Mucosa of descending colon (tissue), 3 donors: ENCODE measurements around the gene APC2. TPM values are rescaled to one million over a fixed set of nuclear protein-coding genes. Genes with fewer than 3 reads are reported as not detected.

Experiments
- ATAC-seq: fragments of 200-7000 bp; cut with Tn5 transposase; one replicate; pipeline ENCODE4 v1.9.1; 2020; ENCODE audit warnings: mild to moderate bottlenecking, moderate library complexity
- DNase-seq, 3 donors: peaks; one replicate each; pipeline ENCODE4 v3.0.0-alpha.2; 2020
- H3K36me3 ChIP-seq: fragments of 200-600 bp; one replicate; pipeline ENCODE4 v1.8.0; 2021; ENCODE audit warnings: low read depth, mild to moderate bottlenecking
- H3K4me1 ChIP-seq: fragments of 200-600 bp; one replicate; pipeline ENCODE4 v1.8.0; 2021; ENCODE audit warnings: low read depth, mild to moderate bottlenecking
- H3K4me3 ChIP-seq: fragments of 200-600 bp; one replicate; pipeline ENCODE4 v1.8.0; 2021; ENCODE audit warnings: mild to moderate bottlenecking
- H3K9me3 ChIP-seq: fragments of 200-600 bp; one replicate; pipeline ENCODE4 v1.8.0; 2021; ENCODE audit warnings: mild to moderate bottlenecking
- intact Hi-C, 2 donors: fragments of 100-400 bp; cut with DNase I in 1 of 2; cut with micrococcal nuclease in 1 of 2; formaldehyde crosslinking; loops; one replicate each; pipeline versions ENCODE4 v1.11.0 to v1.11.1; 2022; cut with DNase I, micrococcal nuclease
- total RNA-seq, 3 donors: library from RNA; stranded (reverse); fragmentation: NEBNext Ultra II Directional in 2 of 3; extraction: Animal tissue kit (Norgen Biotek cat#: 25700) in 2 of 3; gene quantifications; one replicate each; pipeline versions ENCODE4 v1.2.1 to v1.2.4, GENCODE V29; 2021 to 2023
- TF ChIP-seq, protein P1 (sequence below): fragments of 200-600 bp; IDR thresholded peaks from one replicate; pipeline ENCODE4 v1.8.0; 2022; ENCODE audit warnings: antibody characterized with exemption, mild to moderate bottlenecking
- donor health status: DM: no; HTN: no; CAD: no; lungs with moderate emphysema.
- donor health status: DM: no; HTN: no; CAD: no.
- donor health status: DM: no; HTN: yes; CAD: no.

The APC2 gene
- total RNA-seq, 3 donors from 2014 or later, result 0.23 to 5.9 (median 0.24) TPM

DNA sequence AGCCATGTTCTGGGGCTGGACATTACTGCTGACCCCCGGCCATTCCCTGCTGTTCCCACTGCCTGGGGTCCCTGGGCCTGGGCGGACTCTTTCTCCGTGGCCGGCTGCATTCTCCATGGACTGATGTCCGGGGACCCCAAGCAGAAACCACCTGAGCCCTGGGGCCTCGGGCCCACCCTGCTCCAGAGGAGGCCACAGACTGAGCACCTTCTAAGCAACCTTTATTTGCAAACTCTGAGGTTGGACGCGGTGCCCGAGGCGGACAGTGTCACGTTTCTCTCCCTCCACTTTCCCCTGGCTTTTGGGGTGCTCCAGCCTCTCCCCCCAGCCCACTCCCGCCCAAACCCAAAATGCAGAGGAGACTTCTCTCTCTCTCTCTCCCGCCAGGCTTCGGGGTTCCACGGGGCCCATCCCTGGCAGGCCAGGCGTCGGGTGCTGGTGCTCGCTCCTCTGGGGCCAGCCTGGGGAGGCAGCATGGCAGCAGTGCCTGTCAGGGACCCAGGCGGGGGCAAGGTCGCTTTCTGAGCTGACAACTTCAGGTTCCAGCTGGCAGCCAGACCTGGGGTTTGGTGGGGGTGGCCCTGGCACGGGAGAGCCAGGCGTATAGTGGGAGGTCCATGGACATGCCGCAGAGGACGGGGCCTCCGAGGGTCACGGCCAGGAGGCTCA, 31.4 kb downstream of the APC2 start:
- ATAC-seq (no peak), DNase-seq (peak in 1 of 3 donors; percentile 28)
- H3K4me1 ChIP-seq, result peaks cover 13% of the 10 kb centered on the region
- no peak overlapping the region for H3K4me3 ChIP-seq
- TF ChIP-seq, protein P1, sequence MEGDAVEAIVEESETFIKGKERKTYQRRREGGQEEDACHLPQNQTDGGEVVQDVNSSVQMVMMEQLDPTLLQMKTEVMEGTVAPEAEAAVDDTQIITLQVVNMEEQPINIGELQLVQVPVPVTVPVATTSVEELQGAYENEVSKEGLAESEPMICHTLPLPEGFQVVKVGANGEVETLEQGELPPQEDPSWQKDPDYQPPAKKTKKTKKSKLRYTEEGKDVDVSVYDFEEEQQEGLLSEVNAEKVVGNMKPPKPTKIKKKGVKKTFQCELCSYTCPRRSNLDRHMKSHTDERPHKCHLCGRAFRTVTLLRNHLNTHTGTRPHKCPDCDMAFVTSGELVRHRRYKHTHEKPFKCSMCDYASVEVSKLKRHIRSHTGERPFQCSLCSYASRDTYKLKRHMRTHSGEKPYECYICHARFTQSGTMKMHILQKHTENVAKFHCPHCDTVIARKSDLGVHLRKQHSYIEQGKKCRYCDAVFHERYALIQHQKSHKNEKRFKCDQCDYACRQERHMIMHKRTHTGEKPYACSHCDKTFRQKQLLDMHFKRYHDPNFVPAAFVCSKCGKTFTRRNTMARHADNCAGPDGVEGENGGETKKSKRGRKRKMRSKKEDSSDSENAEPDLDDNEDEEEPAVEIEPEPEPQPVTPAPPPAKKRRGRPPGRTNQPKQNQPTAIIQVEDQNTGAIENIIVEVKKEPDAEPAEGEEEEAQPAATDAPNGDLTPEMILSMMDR, result no peak
- H3K9me3 ChIP-seq, result no peaks in the 10 kb centered on the region
- intact Hi-C loops, result no loop called here
- H3K36me3 ChIP-seq, result no peaks in the 10 kb centered on the region

GRCh38 chr19:1481893-1482360, 32.0 kb downstream of the APC2 start:
- H3K9me3 ChIP-seq, result no peaks in the 10 kb centered on the region
- intact Hi-C loops, result no loop called here
- H3K4me3 ChIP-seq, result no peak overlapping the region
- H3K4me1 ChIP-seq, result peaks cover 13% of the 10 kb centered on the region
- no peaks in the 10 kb centered on the region for H3K36me3 ChIP-seq
- DNase-seq, result peak in 2 of 3 donors; percentile 29 to 60
- no peak for ATAC-seq
- TF ChIP-seq, protein P1, result no peak

GRCh38 chr19:1482361-1483130, 32.6 kb downstream of the APC2 start:
- H3K9me3 ChIP-seq, result no peaks in the 10 kb centered on the region
- no peak overlapping the region for H3K4me3 ChIP-seq
- intact Hi-C loops, result no loop called here
- DNase-seq (peak in 2 of 3 donors; percentile 25 to 46), ATAC-seq (no peak)
- H3K4me1 ChIP-seq, result peaks cover 12% of the 10 kb centered on the region
- TF ChIP-seq, protein P1, result no peak
- no peaks in the 10 kb centered on the region for H3K36me3 ChIP-seq

DNA sequence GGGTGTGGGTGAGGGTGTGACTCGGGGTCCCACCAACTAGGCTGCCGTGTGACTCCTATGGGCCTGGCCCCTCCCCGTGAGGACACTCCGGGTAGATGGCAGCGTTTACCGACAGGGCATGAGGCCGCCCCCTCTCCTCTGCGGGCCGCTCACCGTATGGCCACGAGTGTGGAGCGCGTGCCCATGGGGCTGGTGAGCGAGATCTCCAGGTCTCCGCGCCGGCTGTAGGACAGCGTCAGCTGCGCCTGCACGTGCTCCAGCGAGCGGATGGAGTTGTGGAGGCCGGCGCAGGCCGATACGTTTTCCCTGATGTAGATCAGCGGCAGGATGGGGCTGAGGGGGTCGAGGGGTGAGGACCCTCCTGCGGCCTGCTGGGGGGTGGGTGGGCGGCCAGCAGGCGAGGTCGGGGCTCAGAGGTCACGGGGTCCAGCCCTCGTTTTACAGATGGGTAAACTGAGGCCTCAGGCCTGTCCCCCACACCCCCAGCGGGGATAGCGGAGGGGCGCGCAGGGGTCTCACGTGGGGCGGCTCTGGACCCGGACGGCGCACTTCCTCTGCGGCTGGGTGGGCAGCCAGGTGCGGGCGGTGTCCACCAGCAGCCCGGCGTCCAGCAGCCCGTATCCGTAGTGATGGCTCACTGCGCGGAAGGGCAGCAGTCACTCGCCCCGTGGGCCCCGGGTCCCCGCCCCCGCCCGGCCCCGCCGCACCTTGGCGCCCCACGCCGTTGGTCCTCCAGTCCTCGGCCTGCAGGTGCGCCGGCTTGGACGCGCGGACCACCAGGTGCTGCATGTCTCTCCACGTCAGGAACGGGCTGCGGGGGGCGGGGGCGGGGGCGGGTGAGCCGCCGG, 33.4 kb downstream of the APC2 start:
- Histone ChIP-seq H3K4me1 (peaks cover 3% of the 10 kb centered on the region), H3K36me3 (no peaks in the 10 kb centered on the region), H3K9me3 (no peaks in the 10 kb centered on the region), H3K4me3 (no peak overlapping the region)
- intact Hi-C loops, result no loop called here
- ATAC-seq, result no peak
- peak in 2 of 3 donors; percentile 32 to 51 for DNase-seq
- TF ChIP-seq, protein P1, result no peak

- ATAC-seq (no peak), DNase-seq (peak in 1 of 3 donors; percentile 21)
- Histone ChIP-seq H3K9me3 (no peaks in the 10 kb centered on the region), H3K4me1 (no peaks in the 10 kb centered on the region), H3K36me3 (no peaks in the 10 kb centered on the region), H3K4me3 (no peak overlapping the region)
- intact Hi-C loops, result no loop called here
- TF ChIP-seq, protein P1, result no peak
These were observed 34.1 kb downstream of the APC2 start for GRCh38 chr19:1483979-1484428.
